Non-pigmented ciliary epithelial cell (primary cell): ENCODE results near the gene PPA2.
"Not testable (repeated sequence)": the region's sequence is repeated elsewhere in the genome, so short reads cannot be mapped to it uniquely, and the experiment has no call there.

Experiments used
- DNase-seq: peaks from one replicate; pipeline ENCODE4 v3.0.0-alpha.2; 2010; ENCODE audit warnings: low read depth

PPA2 gene

GRCh38 chr4:105458541-105458940 is 15.3 kb downstream of the PPA2 start:
- not testable (repeated sequence) for DNase-seq

GRCh38 chr4:105458001-105458400 is 15.9 kb downstream of the PPA2 start:
- DNase-seq: no peak

GRCh38 chr4:105455998-105456397 is 17.9 kb downstream of the PPA2 start:
- no peak for DNase-seq

- no peak for DNase-seq
These were observed 18.7 kb downstream of the PPA2 start for GRCh38 chr4:105455182-105455581.

GRCh38 chr4:105453550-105454205 is 20.2 kb downstream of the PPA2 start:
- no peak for DNase-seq

- no peak for DNase-seq
These were observed 22.5 kb downstream of the PPA2 start for GRCh38 chr4:105451346-105451745.

GRCh38 chr4:105440890-105441289 is 33.0 kb downstream of the PPA2 start:
- no peak for DNase-seq

GRCh38 chr4:105437637-105438036 is 36.2 kb downstream of the PPA2 start:
- no peak for DNase-seq

GRCh38 chr4:105436414-105436813 is 37.4 kb downstream of the PPA2 start:
- no peak for DNase-seq

- no peak for DNase-seq
These were observed 38.9 kb downstream of the PPA2 start for GRCh38 chr4:105434940-105435339.

GRCh38 chr4:105433421-105433820 is 40.4 kb downstream of the PPA2 start:
- no peak for DNase-seq

- DNase-seq: no peak
These were observed 41.4 kb downstream of the PPA2 start for GRCh38 chr4:105432438-105432837.

- DNase-seq: no peak
These were observed 43.1 kb downstream of the PPA2 start for GRCh38 chr4:105430811-105431210.

- DNase-seq: no peak
These were observed 47.5 kb downstream of the PPA2 start for GRCh38 chr4:105426187-105426897.

- no peak for DNase-seq
These were observed 51.5 kb downstream of the PPA2 start for GRCh38 chr4:105422207-105422920.

GRCh38 chr4:105417624-105418023 is 56.2 kb downstream of the PPA2 start:
- no peak for DNase-seq

- no peak for DNase-seq
These were observed 58.5 kb downstream of the PPA2 start for GRCh38 chr4:105415281-105415744.

GRCh38 chr4:105414316-105414715 is 59.5 kb downstream of the PPA2 start:
- no peak for DNase-seq

GRCh38 chr4:105409135-105409534 is 64.7 kb downstream of the PPA2 start:
- DNase-seq: not testable (repeated sequence)

- no peak for DNase-seq
These were observed 72.8 kb downstream of the PPA2 start for GRCh38 chr4:105400901-105401677.

GRCh38 chr4:105399532-105400161 is 74.2 kb downstream of the PPA2 start:
- DNase-seq: peak; percentile 76

GRCh38 chr4:105392858-105393257 is 81.0 kb downstream of the PPA2 start:
- no peak for DNase-seq
